HepG2 (cell line): Measurements from ENCODE around the gene ZFPM1. TPM values are rescaled to one million over a fixed set of nuclear protein-coding genes. Genes with fewer than 3 reads are reported as not detected.

Experiments
- AGO2 ChIP-seq: fragments of 200-400 bp; formaldehyde crosslinking; optimal IDR thresholded peaks from 2 replicates; pipeline ENCODE3; 2017; ENCODE audit warnings: mild to moderate bottlenecking, low read depth, low read length, moderate library complexity
- BORCS8-MEF2B ChIP-seq: sonication (generic); formaldehyde crosslinking; IDR thresholded peaks from 2 replicates; pipeline ENCODE4 v1.8.0; 2022; ENCODE audit warnings: mild to moderate bottlenecking, missing genetic modification reagents
- CENPT ChIP-seq: sonication (generic); formaldehyde crosslinking; IDR thresholded peaks from 2 replicates; pipeline ENCODE4 v1.8.0; 2022; ENCODE audit warnings: low read depth, mild to moderate bottlenecking, moderate library complexity, missing genetic modification reagents
- HOXA3 ChIP-seq: sonication (generic); formaldehyde crosslinking; IDR thresholded peaks from 2 replicates; pipeline ENCODE4 v1.5.0; 2020; ENCODE audit warnings: missing genetic modification reagents
- JUND ChIP-seq: sonication (generic); formaldehyde crosslinking; IDR thresholded peaks from 2 replicates; pipeline ENCODE4 v1.8.0; 2022; ENCODE audit warnings: mild to moderate bottlenecking, missing genetic modification reagents
- MED1 ChIP-seq: sonication (generic); formaldehyde crosslinking; IDR thresholded peaks from 2 replicates; pipeline ENCODE4 v1.4.0; 2020; ENCODE audit warnings: missing genetic modification reagents
- MTA1 ChIP-seq: sonication (generic); formaldehyde crosslinking; IDR thresholded peaks from 2 replicates; pipeline ENCODE4 v1.4.0; 2020; ENCODE audit warnings: missing genetic modification reagents, mild to moderate bottlenecking, borderline replicate concordance
- NAIF1 ChIP-seq: sonication (generic); formaldehyde crosslinking; IDR thresholded peaks from 2 replicates; pipeline ENCODE4 v1.5.0; 2020; ENCODE audit warnings: mild to moderate bottlenecking, missing genetic modification reagents, borderline replicate concordance
- ONECUT2 ChIP-seq: sonication (generic); formaldehyde crosslinking; IDR thresholded peaks from 2 replicates; pipeline ENCODE4 v1.4.0; 2020; ENCODE audit warnings: missing genetic modification reagents
- POLR2AphosphoS2 ChIP-seq: IDR thresholded peaks from 2 replicates; pipeline ENCODE4 v1.6.1; 2011; ENCODE audit warnings: low read depth, low read length, improper control_type of control experiment
- SIX1 ChIP-seq: sonication (generic); formaldehyde crosslinking; IDR thresholded peaks from 2 replicates; pipeline ENCODE4 v1.4.0; 2020; ENCODE audit warnings: missing genetic modification reagents, borderline replicate concordance
- SP5 ChIP-seq: IDR thresholded peaks from 2 replicates; pipeline ENCODE4 v1.6.1; 2016; ENCODE audit warnings: low read depth, borderline replicate concordance
- TARDBP ChIP-seq: sonication (generic); formaldehyde crosslinking; IDR thresholded peaks from 2 replicates; pipeline ENCODE4 v1.8.0; 2022; ENCODE audit warnings: mild to moderate bottlenecking, missing genetic modification reagents
- TCF7 ChIP-seq: sonication (generic); IDR thresholded peaks from 2 replicates; pipeline ENCODE4 v1.6.1; 2016; ENCODE audit warnings: antibody characterized with exemption, low read depth
- TRIM22 ChIP-seq: fragments of 450-650 bp; IDR thresholded peaks from 2 replicates; pipeline ENCODE4 v1.6.1; 2017
- ZFX ChIP-seq: sonication (generic); formaldehyde crosslinking; IDR thresholded peaks from 2 replicates; pipeline ENCODE4 v1.4.0; 2020; ENCODE audit warnings: mild to moderate bottlenecking, low read depth, missing genetic modification reagents, moderate library complexity
- ZMYM2 ChIP-seq: sonication (generic); formaldehyde crosslinking; IDR thresholded peaks from 2 replicates; pipeline ENCODE4 v1.8.0; 2022; ENCODE audit warnings: mild to moderate bottlenecking, missing genetic modification reagents
- ZNF232 ChIP-seq: sonication (generic); formaldehyde crosslinking; IDR thresholded peaks from 2 replicates; pipeline ENCODE4 v1.4.0; 2020; ENCODE audit warnings: missing genetic modification reagents, borderline replicate concordance
- ZNF274 ChIP-seq: sonication (generic); formaldehyde crosslinking; IDR thresholded peaks from 2 replicates; pipeline ENCODE4 v1.5.1; 2020; ENCODE audit warnings: mild to moderate bottlenecking, missing genetic modification reagents
- ZNF563 ChIP-seq: sonication (generic); formaldehyde crosslinking; IDR thresholded peaks from 2 replicates; pipeline ENCODE4 v1.8.0; 2022; ENCODE audit warnings: mild to moderate bottlenecking, moderate library complexity, missing genetic modification reagents
- ZNF879 ChIP-seq: sonication (generic); formaldehyde crosslinking; IDR thresholded peaks from 2 replicates; pipeline ENCODE4 v1.8.1; 2023; ENCODE audit warnings: missing genetic modification reagents
- ZSCAN31 ChIP-seq: sonication (generic); formaldehyde crosslinking; IDR thresholded peaks from 2 replicates; pipeline ENCODE4 v1.5.0; 2020; ENCODE audit warnings: low read depth, mild to moderate bottlenecking, missing genetic modification reagents
- polyA plus RNA-seq, 8 experiments: library from polyadenylated mRNA; depleted of rRNA in 3 of 8; stranded (reverse) in 7 of 8; unstranded in 1 of 8; fragments of >200 nt; fragmentation: Illumina TruSeq in 4 of 8; extraction: Trizol in 4 of 8; gene quantifications; 2 replicates each; pipeline versions ENCODE4 v1.2.1 to v1.2.3, GENCODE V29; 2011 to 2016; ENCODE audit warnings: low read depth in 4 of 8, missing spikeins in 1 of 8, mixed read lengths in 1 of 8; ENCODE audit not compliant: insufficient read depth in 1 of 8
- total RNA-seq, 5 experiments: library from RNA; depleted of rRNA; stranded (reverse); fragments of >200 nt; fragmentation: Illumina TruSeq; extraction: Trizol; gene quantifications; 2 replicates each; pipeline ENCODE4 v1.2.3, GENCODE V29; 2016; ENCODE audit warnings: low read depth in 1 of 5
- TF ChIP-seq, protein P1 (sequence below): sonication (generic); formaldehyde crosslinking; IDR thresholded peaks from 2 replicates; pipeline ENCODE4 v1.4.0; 2020; ENCODE audit warnings: missing genetic modification reagents
- TF ChIP-seq, protein P2 (sequence below): sonication (generic); formaldehyde crosslinking; IDR thresholded peaks from 2 replicates; pipeline ENCODE4 v1.9.0; 2022; ENCODE audit warnings: missing genetic modification reagents, mild to moderate bottlenecking, borderline replicate concordance

The ZFPM1 gene
- total and polyA plus RNA-seq, 2 of the 13 experiments (the other 11 are each of a cell fraction or from before 2014, with no cell fraction given) = 1.3 to 3.8 TPM

DNA sequence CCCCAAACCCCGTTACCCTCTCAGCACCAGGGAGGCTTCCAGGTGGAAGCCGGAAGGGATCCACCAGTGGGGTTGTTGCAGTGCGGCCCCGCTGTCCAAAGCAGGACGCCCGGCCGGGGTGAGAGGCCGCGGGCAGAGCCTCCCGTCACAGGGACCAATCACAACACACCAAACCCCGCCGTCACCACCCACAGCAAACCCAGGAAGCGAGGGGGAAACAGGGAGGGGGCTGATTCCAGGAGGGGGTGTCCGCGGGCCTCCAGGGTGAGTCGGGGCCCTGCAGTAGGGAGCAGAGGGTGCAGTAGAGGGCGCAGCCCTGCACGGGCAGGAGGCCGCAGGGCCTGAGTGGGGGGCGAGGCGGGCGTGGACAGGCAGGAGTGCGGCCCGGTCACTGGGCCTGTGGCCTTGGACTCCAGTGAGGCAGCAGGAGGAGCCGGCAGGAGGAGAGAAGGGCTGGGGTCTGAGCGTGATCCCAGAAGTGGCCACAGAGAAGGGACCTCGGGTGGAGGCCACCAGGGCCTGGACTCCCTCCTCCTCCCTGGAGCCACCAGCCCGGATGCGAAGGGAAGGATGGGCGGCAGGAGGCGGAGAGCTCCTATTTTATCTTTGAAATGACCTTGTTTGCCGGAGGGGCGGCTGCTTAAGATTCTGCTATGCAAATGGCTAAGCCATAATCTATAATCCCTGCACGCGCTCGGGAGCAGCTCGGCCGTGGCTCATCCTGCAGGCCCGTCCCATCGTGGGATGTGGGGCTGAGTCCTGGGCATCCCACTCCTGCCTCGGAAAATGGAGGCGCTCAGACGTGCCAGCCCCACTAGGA is 41.5 kb downstream of the ZFPM1 start (continued):
- TF ChIP-seq, protein P1, sequence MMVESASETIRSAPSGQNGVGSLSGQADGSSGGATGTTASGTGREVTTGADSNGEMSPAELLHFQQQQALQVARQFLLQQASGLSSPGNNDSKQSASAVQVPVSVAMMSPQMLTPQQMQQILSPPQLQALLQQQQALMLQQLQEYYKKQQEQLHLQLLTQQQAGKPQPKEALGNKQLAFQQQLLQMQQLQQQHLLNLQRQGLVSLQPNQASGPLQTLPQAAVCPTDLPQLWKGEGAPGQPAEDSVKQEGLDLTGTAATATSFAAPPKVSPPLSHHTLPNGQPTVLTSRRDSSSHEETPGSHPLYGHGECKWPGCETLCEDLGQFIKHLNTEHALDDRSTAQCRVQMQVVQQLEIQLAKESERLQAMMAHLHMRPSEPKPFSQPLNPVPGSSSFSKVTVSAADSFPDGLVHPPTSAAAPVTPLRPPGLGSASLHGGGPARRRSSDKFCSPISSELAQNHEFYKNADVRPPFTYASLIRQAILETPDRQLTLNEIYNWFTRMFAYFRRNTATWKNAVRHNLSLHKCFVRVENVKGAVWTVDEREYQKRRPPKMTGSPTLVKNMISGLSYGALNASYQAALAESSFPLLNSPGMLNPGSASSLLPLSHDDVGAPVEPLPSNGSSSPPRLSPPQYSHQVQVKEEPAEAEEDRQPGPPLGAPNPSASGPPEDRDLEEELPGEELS (CRISPR knock-in tag) = 0 out of 2 replicates have a peak, but pooled peaks have one; percentile 16
- 0 out of 2 replicates have a peak, but pooled peaks have one; percentile 20 for TF ChIP-seq MED1 (CRISPR knock-in tag)
- 0 out of 2 replicates have a peak, but pooled peaks have one; percentile 21 for TF ChIP-seq MTA1 (CRISPR knock-in tag)
- 0 out of 2 replicates have a peak, but pooled peaks have one; percentile 54 for TF ChIP-seq CENPT (CRISPR knock-in tag)
- TF ChIP-seq SP5 (CRISPR knock-in tag) = 0 out of 2 replicates have a peak, but pooled peaks have one; percentile 14
- TF ChIP-seq ZFX (CRISPR knock-in tag) = peak; percentile 62
- no peak for TF ChIP-seq POLR2AphosphoS2
- TF ChIP-seq ZMYM2 (CRISPR knock-in tag) = no peak
- no peak for TF ChIP-seq ONECUT2 (CRISPR knock-in tag)
- TF ChIP-seq, protein P2, sequence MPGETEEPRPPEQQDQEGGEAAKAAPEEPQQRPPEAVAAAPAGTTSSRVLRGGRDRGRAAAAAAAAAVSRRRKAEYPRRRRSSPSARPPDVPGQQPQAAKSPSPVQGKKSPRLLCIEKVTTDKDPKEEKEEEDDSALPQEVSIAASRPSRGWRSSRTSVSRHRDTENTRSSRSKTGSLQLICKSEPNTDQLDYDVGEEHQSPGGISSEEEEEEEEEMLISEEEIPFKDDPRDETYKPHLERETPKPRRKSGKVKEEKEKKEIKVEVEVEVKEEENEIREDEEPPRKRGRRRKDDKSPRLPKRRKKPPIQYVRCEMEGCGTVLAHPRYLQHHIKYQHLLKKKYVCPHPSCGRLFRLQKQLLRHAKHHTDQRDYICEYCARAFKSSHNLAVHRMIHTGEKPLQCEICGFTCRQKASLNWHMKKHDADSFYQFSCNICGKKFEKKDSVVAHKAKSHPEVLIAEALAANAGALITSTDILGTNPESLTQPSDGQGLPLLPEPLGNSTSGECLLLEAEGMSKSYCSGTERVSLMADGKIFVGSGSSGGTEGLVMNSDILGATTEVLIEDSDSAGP = peak; percentile 34; the same call in 1 of the 2 replicates
- no peak for TF ChIP-seq JUND (CRISPR knock-in tag)
- TF ChIP-seq ZNF274 (CRISPR knock-in tag) = peak; percentile 57; the same call in 1 of the 2 replicates
- TF ChIP-seq NAIF1 (CRISPR knock-in tag) = no peak
- no peak for TF ChIP-seq TRIM22
- 0 out of 2 replicates have a peak, but pooled peaks have one; percentile 29 for TF ChIP-seq ZSCAN31 (CRISPR knock-in tag)
- TF ChIP-seq BORCS8-MEF2B (CRISPR knock-in tag) = peak; percentile 43; the same call in 1 of the 2 replicates
- TF ChIP-seq HOXA3 (CRISPR knock-in tag) = peak; percentile 72
- no peak for TF ChIP-seq ZNF232 (CRISPR knock-in tag)
- TF ChIP-seq TCF7 = no peak
- 0 out of 2 replicates have a peak, but pooled peaks have one; percentile 6 for TF ChIP-seq TARDBP (CRISPR knock-in tag)
- peak; percentile 78 for TF ChIP-seq AGO2
- no peak for TF ChIP-seq ZNF879 (CRISPR knock-in tag)
- no peak for TF ChIP-seq SIX1 (CRISPR knock-in tag)
- 0 out of 2 replicates have a peak, but pooled peaks have one; percentile 11 for TF ChIP-seq ZNF563
